ENCODE data around the gene NEURL1.

Gene NEURL1

GRCh38 chr10:103553743-103554487 is 60.4 kb downstream of the NEURL1 start:
- H3K4me3 ChIP-seq (ENCODE audit: low read depth, low read length): no peak overlapping the region
- TF ChIP-seq CTCF (IDR thresholded peaks at IDR 0.05; ENCODE audit: borderline replicate concordance, insufficient read depth, low read depth, low read length): no peak

- H3K4me3 ChIP-seq (ENCODE audit: low read depth, low read length): no peak overlapping the region
- TF ChIP-seq CTCF (IDR thresholded peaks at IDR 0.05; ENCODE audit: borderline replicate concordance, insufficient read depth, low read depth, low read length): no peak
Observed at GRCh38 chr10:103554488-103555324, 61.2 kb downstream of the NEURL1 start.

GRCh38 chr10:103555325-103555649 is 61.8 kb downstream of the NEURL1 start:
- no peak for TF ChIP-seq CTCF (IDR thresholded peaks at IDR 0.05; ENCODE audit: borderline replicate concordance, insufficient read depth, low read depth, low read length)
- no peak overlapping the region for H3K4me3 ChIP-seq (ENCODE audit: low read depth, low read length)

DNA sequence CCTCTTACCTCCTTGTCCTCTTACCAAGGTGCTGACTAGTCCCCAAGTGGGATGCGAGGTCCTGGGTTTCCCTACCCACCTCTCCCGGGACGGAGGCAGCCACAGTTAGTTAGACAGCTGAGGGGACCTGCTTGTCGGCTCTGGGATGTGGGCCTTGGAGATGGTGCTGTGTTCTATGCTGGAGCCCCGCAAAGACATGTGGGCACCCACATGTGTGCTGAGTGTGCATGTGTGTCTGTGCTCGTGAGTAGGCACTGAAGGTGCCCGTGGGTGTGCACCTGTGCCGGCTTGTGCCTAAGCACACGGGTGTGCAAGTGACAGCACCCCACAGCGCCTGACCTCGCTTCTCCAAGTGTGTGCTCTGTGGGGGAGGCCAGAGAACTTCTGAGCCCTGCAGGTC is 62.2 kb downstream of the NEURL1 start:
- no peak overlapping the region for H3K4me3 ChIP-seq (ENCODE audit: low read depth, low read length)
- TF ChIP-seq CTCF (IDR thresholded peaks at IDR 0.05; ENCODE audit: borderline replicate concordance, insufficient read depth, low read depth, low read length): no peak

- H3K4me3 ChIP-seq (ENCODE audit: low read depth, low read length): no peak overlapping the region
- no peak for TF ChIP-seq CTCF (IDR thresholded peaks at IDR 0.05; ENCODE audit: borderline replicate concordance, insufficient read depth, low read depth, low read length)
Observed at GRCh38 chr10:103556383-103557007, 63.0 kb downstream of the NEURL1 start.

GRCh38 chr10:103557455-103557854 is 64.0 kb downstream of the NEURL1 start:
- no peak overlapping the region for H3K4me3 ChIP-seq (ENCODE audit: low read depth, low read length)
- TF ChIP-seq CTCF (IDR thresholded peaks at IDR 0.05; ENCODE audit: borderline replicate concordance, insufficient read depth, low read depth, low read length): no peak
